ENCODE results near the gene FTCDNL1.

FTCDNL1 gene

GRCh38 chr2:199778655-199779054, 72.3 kb downstream of the FTCDNL1 start:
- FAIRE-seq, result no peak

DNA sequence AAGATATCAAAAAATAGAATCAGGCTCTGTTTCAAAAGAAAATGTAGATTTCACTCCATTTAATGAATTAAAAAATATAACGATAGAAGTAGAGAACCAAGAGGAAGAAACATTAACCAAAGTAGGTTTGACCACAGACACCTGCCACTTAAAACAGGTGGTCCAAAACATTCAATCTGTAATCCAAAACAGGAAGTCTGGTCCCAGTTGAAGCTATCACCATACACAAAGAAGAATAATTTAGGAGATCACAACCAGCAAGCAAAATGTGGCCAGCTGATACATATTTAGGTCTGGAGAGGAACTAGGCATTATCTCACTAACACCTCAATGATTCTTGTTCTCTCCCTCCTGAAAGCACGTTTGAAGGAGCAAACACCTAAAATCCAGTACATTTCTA, 73.1 kb downstream of the FTCDNL1 start:
- no peak for FAIRE-seq

DNA sequence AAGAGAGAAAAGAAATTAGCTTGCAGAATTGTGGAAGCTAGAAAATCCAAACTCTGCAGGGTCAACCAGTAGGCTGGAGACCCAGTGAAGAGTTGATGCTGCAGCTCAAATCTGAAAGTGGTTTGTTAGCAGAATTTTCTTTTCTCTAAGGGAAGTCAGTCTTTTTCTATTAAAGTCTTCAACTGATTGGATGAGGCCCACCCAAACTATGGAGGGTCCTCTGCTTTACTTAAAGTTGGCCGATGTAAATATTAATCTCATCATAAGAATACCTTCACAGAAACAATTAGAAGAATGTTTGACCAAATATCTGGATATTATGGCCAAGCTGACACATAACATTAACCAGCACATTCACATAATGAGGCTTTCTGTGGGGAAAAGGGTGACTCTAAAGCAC, 73.7 kb downstream of the FTCDNL1 start:
- no peak for FAIRE-seq

GRCh38 chr2:199775267-199775666, 75.7 kb downstream of the FTCDNL1 start:
- FAIRE-seq, result no peak

- FAIRE-seq, result no peak
Observed at GRCh38 chr2:199772035-199772976, 78.7 kb downstream of the FTCDNL1 start.

GRCh38 chr2:199770716-199771115, 80.3 kb downstream of the FTCDNL1 start:
- FAIRE-seq, result no peak

DNA sequence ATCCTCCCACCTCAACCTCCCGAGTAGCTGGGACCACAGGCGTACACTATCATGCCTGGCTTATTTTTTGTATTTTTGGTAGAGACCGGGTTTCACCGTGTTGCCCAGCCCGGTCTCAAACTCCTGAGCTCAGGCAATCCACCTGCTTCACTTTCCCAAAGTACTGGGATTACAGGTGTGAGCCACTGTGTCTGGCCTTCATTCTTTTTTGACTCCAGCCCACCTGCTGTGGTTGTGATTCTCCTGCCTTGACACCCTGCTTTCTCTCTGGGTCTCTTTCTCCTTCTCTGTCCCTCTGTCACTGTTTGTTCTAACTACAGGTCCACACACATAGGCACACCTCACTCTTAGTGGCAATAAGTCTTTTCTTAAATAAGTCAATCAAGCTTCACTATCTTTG, 85.3 kb downstream of the FTCDNL1 start:
- no peak for FAIRE-seq

DNA sequence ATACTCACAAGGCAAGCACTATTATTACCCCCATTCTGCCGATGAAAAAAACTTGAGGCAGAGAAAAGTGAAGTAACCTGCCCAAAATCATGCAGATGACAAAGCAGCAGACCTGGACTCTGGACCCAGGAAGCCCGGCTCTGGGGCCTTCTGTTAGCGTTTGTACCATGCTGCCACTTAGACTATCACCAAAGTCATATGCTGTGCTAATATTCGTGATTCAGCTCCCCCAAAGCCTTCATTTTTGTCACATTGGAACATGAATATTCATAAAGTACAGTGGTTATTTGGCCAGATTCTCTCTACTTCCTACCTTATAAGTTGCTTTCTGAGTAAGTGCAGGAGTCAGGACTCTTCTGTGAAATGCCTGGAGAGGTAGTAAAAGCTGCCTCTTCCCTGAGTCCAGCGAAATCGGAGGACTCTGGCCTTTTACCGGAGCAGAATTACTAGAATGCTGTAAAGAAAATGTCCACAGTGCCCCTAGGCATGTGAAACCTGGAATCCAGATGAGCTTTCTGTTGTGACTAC, 86.7 kb downstream of the FTCDNL1 start:
- no peak for FAIRE-seq

GRCh38 chr2:199762963-199763362, 88.0 kb downstream of the FTCDNL1 start:
- no peak for FAIRE-seq

- FAIRE-seq, result no peak
Observed at GRCh38 chr2:199760574-199760973, 90.4 kb downstream of the FTCDNL1 start.

DNA sequence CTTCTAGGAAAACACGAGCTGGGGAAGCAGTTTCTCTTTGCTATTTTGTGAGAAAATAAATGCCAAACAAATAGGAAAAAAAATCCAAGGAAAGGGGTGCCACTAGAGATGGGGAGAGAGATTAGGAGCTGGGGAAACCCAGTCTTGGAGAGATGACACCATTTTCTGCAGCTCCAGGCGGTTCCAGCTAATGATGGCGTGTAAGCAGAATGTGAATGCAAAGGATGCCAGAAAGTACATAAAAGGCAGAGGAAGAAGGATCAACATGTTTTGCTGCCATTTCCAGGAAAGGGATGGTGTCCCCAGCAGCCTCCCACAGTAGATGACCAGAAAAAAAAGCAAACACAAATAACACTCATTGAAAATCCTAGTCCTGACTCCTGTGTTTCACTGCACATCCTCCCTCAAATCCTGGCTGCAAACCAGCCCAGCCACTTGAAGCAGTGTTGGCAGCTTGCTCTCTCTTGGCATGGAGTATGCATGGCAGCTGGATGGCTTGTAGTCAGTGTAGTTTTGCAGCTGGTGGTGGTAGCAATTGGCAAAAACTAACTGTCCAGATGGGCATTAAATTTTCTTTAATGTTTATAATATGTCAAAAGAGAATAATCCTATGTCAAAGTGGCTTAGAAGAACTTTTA, 93.6 kb downstream of the FTCDNL1 start:
- no peak for FAIRE-seq

- FAIRE-seq, result no peak
Observed at GRCh38 chr2:199756743-199757142, 94.2 kb downstream of the FTCDNL1 start.

DNA sequence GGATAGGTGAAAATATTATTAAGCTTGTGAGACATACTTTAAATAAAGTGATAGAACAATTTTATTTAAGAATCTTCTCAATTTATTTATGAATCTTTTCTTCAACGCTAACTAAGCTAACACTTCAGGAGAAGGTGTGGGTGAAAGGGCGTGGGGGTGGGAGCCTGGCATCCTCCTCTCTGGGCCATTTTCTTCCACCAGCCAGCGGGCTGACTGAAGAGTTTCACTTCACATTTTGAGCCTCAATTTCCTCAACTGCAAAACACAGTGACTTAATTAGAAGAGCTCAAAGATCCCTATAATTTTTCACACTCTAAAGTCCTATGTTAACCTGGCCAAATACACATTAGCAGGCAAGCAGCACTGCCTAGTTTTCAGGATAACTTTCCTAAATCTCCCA, 94.8 kb downstream of the FTCDNL1 start:
- FAIRE-seq, result no peak

- FAIRE-seq, result no peak
Observed at GRCh38 chr2:199754766-199755165, 96.2 kb downstream of the FTCDNL1 start.

DNA sequence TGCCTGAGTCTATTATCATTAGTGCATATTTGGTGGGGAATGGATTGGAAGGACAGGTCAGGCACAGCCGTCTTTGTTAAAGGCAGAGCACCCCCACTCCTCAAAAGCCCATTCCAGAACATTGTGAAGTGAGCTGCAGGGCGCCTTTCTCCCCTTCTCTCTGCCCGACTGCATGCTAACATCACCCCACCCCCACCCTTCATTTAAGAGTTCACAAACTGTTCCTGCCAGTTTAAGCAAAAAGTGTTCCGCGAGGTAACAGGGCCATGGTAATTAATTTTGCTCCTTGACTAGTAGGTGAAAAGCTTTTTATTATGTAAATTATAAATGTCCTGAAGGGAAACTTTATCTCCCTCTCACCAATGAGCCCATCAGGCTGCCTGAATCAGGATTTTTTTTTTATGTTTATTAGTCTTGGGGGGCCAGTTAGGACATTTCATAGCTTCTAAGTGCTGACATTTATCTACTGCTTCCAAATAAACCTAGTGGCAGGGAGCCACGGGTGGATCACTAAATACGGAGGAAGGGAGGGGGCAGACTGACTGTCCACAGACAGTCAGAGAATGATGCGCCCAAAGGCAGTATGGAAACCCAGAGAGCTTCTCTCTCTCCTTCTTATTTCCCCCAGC, 99.4 kb downstream of the FTCDNL1 start:
- no peak for FAIRE-seq

GRCh38 chr2:199749571-199749970, 101.4 kb downstream of the FTCDNL1 start:
- FAIRE-seq, result no peak

- no peak for FAIRE-seq
Observed at GRCh38 chr2:199744724-199745123, 106.3 kb downstream of the FTCDNL1 start.

- FAIRE-seq, result no peak
Observed at GRCh38 chr2:199744260-199744659, 106.7 kb downstream of the FTCDNL1 start.

DNA sequence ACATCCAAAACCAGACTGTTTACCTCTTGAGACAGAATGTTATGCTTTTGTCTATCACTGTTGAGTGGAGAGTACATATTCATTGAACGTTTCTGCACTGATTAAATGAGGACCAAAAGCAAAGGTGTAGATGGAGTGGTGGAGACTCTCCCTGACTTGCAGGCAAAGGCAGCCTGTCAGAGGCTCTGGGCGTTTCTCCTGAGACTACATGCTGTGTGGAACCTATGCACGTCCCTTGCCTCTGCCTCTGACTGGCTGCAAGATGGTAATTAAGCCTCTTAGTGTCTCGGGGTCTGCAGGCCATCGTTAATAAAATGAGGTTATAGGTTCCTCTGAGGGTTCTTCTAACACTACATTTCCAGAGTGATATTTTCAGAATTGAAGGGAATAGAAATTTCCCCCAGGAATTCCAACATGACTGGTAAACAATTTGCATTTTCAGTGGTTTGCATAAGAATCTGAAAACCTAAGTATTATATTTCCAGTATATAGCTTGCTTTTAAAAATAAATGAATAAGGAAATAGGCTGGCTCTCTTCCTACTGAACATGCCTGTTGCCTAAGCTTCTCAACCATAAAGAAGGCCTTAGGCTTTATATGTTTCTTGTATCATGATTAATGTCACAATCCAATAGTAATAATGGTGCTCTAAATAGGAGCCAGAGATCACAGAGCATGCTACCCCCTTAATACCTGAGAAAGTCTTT, 107.4 kb downstream of the FTCDNL1 start:
- FAIRE-seq, result no peak

DNA sequence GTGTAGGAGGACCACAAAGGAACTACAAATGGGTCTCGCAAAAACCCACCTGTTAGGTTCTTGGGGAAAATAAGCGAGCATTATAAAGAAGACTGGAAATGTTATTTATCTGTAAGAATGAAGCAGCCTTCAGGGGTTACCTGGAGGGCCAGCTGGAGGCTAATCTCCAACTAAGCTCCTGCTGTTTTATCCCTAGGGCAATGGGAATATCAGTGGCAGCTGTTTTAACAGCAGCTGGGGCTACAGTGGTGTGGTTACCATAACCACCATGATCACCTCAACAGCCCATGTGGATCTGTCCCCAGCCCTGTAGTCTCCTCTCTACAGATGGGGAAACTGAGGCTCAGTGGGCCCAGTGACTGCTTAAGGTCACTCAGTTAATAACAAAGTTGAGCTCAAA, 108.1 kb downstream of the FTCDNL1 start:
- FAIRE-seq, result no peak

DNA sequence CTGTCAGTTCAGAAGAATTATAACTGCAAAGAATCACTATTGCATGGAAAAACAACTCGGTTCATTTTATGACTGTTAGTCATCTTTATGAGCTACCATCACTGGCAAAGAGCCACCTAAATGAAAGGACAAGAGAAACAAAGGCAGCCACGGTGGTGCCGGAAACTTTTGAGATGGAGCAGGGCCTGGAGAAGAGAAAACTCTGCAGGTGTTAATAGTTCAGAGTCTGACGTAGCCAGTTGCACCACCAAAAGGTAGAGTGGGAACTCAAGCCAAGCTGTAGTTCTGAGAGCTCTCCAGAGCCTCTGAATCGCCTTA, 110.9 kb downstream of the FTCDNL1 start:
- no peak for FAIRE-seq

- no peak for FAIRE-seq
Observed at GRCh38 chr2:199739413-199740110, 111.4 kb downstream of the FTCDNL1 start.

All from colon (tissue), 2 donors.